CD4-positive, alpha-beta memory T cell (primary cell): Measurements from ENCODE around the gene EGFL7. TPM values are rescaled to one million over a fixed set of nuclear protein-coding genes. Genes with fewer than 3 reads are reported as not detected.

ENCODE experiments used
- CTCF ChIA-PET: fragments of 350-600 bp; sonication (Branson Sonifier 250); formaldehyde crosslinking; loops from one replicate; lab custom pipeline; 2021; ENCODE audit warnings: inconsistent platforms; ENCODE audit not compliant: partially characterized antibody; lab: Charles Lee
- POLR2A ChIA-PET: fragments of 350-600 bp; sonication (Branson Sonifier 250); formaldehyde crosslinking; loops from one replicate; lab custom pipeline; 2021; ENCODE audit not compliant: partially characterized antibody; lab: Charles Lee
- DNase-seq, 5 donors: peaks; one replicate each; pipeline versions ENCODE4 v3.0.0 to v3.0.0-alpha.2; 2020 to 2022; ENCODE audit warnings: mixed read lengths in 1 of 5
- H3K27ac ChIP-seq: one replicate; pipeline ENCODE4 v1.7.0; 2013; ENCODE audit warnings: low read depth, low read length
- H3K27me3 ChIP-seq: 2 replicates; pipeline ENCODE4 v1.7.0; 2013; ENCODE audit warnings: mild to moderate bottlenecking, low read length, moderate library complexity; ENCODE audit not compliant: insufficient read depth
- H3K36me3 ChIP-seq: 2 replicates; pipeline ENCODE4 v1.7.0; 2013; ENCODE audit warnings: mild to moderate bottlenecking, low read length, moderate library complexity; ENCODE audit not compliant: insufficient read depth
- H3K4me1 ChIP-seq: 2 replicates; pipeline ENCODE4 v1.7.0; 2013; ENCODE audit warnings: mild to moderate bottlenecking, low read length, moderate library complexity; ENCODE audit not compliant: insufficient read depth
- H3K4me3 ChIP-seq, 2 donors: one replicate each; pipeline ENCODE4 v1.7.0; 2013; ENCODE audit warnings: low read length in 2 of 2, mild to moderate bottlenecking in 1 of 2
- H3K9me3 ChIP-seq, 2 donors: one replicate each; pipeline ENCODE4 v1.7.0; 2013; ENCODE audit warnings: low read length in 2 of 2, control low read depth in 1 of 2; ENCODE audit not compliant: control insufficient read depth in 1 of 2
- H3K27ac Mint-ChIP-seq, 7 donors: one replicate each; pipeline ENCODE4 v1.8.0; 2020 to 2021; ENCODE audit warnings: mixed read lengths in 7 of 7, mild to moderate bottlenecking in 6 of 7, inconsistent platforms in 3 of 7, moderate library complexity in 3 of 7
- H3K27me3 Mint-ChIP-seq, 2 donors: one replicate each; pipeline ENCODE4 v1.8.0; 2020 to 2021; ENCODE audit warnings: mixed read lengths in 2 of 2
- H3K36me3 Mint-ChIP-seq, 2 donors: one replicate each; pipeline ENCODE4 v1.8.0; 2020 to 2021; ENCODE audit warnings: mixed read lengths in 2 of 2, inconsistent platforms in 1 of 2, mild to moderate bottlenecking in 1 of 2
- H3K4me1 Mint-ChIP-seq, 4 donors: one replicate each; pipeline ENCODE4 v1.8.0; 2020 to 2021; ENCODE audit warnings: mixed read lengths in 4 of 4, mild to moderate bottlenecking in 1 of 4
- H3K4me3 Mint-ChIP-seq, 8 donors: one replicate each; pipeline ENCODE4 v1.8.0; 2020 to 2021; ENCODE audit warnings: mixed read lengths in 8 of 8, mild to moderate bottlenecking in 7 of 8, moderate library complexity in 6 of 8, inconsistent platforms in 3 of 8
- H3K9me3 Mint-ChIP-seq, 8 donors: one replicate each; pipeline ENCODE4 v1.8.0; 2020 to 2021; ENCODE audit warnings: mixed read lengths in 8 of 8, mild to moderate bottlenecking in 5 of 8, inconsistent platforms in 3 of 8, moderate library complexity in 1 of 8
- intact Hi-C: fragments of 100-400 bp; cut with micrococcal nuclease; formaldehyde crosslinking; loops from one replicate; pipeline ENCODE4 v1.15.1; 2023
- polyA plus RNA-seq, 2 donors: library from polyadenylated mRNA; unstranded; fragments of 300-500 nt; fragmentation: Illumina TruSeq; gene quantifications; one replicate each; pipeline ENCODE4 v1.2.3, GENCODE V29; 2021
- total RNA-seq, 2 experiments: library from RNA; stranded (reverse); gene quantifications; one replicate each; pipeline ENCODE4 v1.2.3, GENCODE V29; 2021

The EGFL7 gene
- total and polyA plus RNA-seq, 4 experiments from 2014 or later: 0.64 TPM; not detected in 3

DNA sequence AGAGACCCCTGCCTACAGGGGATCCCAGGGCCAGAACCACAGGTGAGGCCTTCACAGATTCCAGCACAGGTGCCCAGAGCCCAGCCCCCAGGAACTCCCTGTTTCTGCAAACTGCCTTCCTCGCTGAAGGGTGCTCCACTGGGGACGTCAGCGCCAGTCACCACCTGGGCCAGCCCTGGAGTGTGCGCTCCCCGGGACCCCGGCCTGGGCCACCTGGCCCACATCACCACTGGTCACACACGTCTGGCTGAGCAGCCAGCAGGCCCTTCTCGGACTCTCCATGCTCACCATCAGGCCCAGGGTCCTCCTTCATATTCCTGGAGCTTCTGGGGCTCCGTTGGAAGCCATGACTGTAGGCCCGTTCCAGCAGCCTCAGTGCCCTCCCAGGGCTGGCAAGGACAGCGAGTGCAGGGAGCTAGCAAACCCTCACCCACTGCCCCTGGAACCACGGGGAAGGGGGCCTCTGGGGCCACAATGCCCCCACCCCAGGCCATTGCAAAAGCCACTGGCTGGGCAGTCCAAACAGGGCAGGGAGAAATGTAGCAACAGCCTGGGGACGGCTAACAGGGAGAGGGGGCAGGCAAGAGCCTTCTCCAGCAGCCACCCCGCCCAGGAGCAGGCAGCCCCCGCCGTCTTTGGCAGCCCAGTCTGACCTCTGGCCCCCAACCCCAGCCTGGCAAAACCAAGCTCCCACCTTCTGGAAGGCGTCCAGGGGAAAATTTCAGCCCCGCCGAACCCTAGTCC is 23.2 kb downstream of the EGFL7 start:
- Histone ChIP-seq H3K36me3 (no peaks in the 10 kb centered on the region), H3K4me1 (peaks cover 11% of the 10 kb centered on the region), H3K9me3 (no peaks in the 10 kb centered on the region), H3K27ac (no peak overlapping the region), H3K4me3 (peak overlapping the region; percentile 3 to 51), H3K27me3 (no peaks in the 10 kb centered on the region)
- peaks cover 0 to 10% (median 3%) of the 10 kb centered on the region in 4 donors for H3K4me1 Mint-ChIP-seq
- no peaks in the 10 kb centered on the region for H3K36me3 Mint-ChIP-seq
- intact Hi-C loops: no loop called here
- H3K27me3 Mint-ChIP-seq: peaks cover 0 to 2% of the 10 kb centered on the region in 2 donors
- H3K9me3 Mint-ChIP-seq: no peaks in the 10 kb centered on the region
- peak overlapping the region; percentile 69 to 82 (median 76) for H3K4me3 Mint-ChIP-seq
- ChIA-PET POLR2A (interaction anchor here (1.0 to 2.6 kb wide), 4 partner anchors 14 to 202 kb away, joined by 3 to 17 read pairs (median 4); no protein-coding TSS in a partner anchor), CTCF (interaction anchor here (1.0 kb wide), 1 partner anchor 13 kb away, joined by 3 read pairs; no protein-coding TSS in a partner anchor)
- no peak for DNase-seq
- peak overlapping the region in 2 of 7 donors; percentile 29 to 47 for H3K27ac Mint-ChIP-seq

- Histone ChIP-seq H3K9me3 (no peaks in the 10 kb centered on the region), H3K4me1 (peaks cover 11% of the 10 kb centered on the region), H3K4me3 (peak overlapping the region; percentile 3 to 51), H3K36me3 (no peaks in the 10 kb centered on the region), H3K27me3 (no peaks in the 10 kb centered on the region), H3K27ac (no peak overlapping the region)
- peak overlapping the region; percentile 17 to 82 (median 76) for H3K4me3 Mint-ChIP-seq
- peaks cover 0 to 10% (median 3%) of the 10 kb centered on the region in 4 donors for H3K4me1 Mint-ChIP-seq
- H3K36me3 Mint-ChIP-seq: no peaks in the 10 kb centered on the region
- ChIA-PET CTCF (interaction anchor here (1.0 kb wide), 1 partner anchor 13 kb away, joined by 3 read pairs; no protein-coding TSS in a partner anchor), POLR2A (interaction anchor here (1.0 to 2.6 kb wide), 4 partner anchors 15 to 203 kb away, joined by 3 to 17 read pairs (median 4); no protein-coding TSS in a partner anchor)
- peaks cover 0 to 2% of the 10 kb centered on the region in 2 donors for H3K27me3 Mint-ChIP-seq
- intact Hi-C loops: no loop called here
- DNase-seq: no peak
- H3K9me3 Mint-ChIP-seq: no peaks in the 10 kb centered on the region
- peak overlapping the region in 1 of 7 donors; percentile 47 for H3K27ac Mint-ChIP-seq
Observed at GRCh38 chr9:136686534-136686793, 23.7 kb downstream of the EGFL7 start.

DNA sequence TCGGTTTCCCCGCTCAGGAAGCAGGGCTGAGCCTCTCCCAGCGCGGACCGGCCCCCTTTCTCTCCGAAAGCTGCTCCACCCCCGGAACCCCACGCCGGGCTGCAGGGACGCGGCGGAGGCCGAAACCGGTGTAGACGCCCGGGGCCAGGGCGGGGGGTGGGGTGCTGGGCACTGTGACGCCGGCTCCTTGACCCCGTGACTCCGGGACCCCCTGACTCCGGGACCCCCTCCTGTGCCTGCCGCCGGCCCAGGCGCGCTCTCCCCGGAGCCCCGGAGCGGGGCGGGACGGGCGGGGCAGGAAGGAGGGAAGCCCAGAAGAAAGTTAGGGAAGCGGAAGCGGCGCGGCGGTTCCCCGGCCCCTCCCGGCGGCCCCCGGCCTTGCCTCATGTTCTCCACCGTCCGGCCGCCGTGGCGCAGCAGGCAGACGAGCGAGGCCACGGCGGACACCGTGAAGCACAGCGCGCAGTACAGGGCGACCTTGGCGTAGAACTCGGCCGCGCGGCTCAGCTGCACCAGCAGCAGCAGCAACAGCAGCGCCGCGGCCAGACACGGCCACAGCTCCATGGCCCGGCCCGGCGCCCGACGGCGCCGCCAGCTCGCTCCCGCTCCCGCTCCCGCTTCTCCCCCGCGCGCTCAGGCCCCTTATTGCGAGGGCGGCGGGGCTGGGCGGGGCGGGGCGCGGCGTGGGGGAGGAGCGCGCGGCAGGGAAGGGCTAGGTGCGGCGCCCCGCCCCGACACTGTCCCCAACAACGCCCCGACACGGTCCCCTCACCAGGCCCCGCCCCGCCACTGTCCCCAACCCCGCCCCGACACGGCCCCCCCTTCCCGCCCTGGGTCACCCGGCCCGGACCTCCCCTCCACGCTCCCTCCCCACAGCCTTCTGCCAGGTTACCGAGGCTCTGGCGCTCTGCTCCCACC is 24.3 kb downstream of the EGFL7 start, which contains the start of gene AGPAT2:
Gene AGPAT2, minus strand, starts transcription at position 664 of the 918 bp plus-strand sequence. Its CDS starts 100 bp downstream, at position 564.
- peak within 1 kb of the TSS in 2 of 7 donors; percentile 47 to 77 for H3K27ac Mint-ChIP-seq
- no peaks in the 10 kb centered on the region for H3K9me3 ChIP-seq
- H3K4me3 Mint-ChIP-seq: peak within 1 kb of the TSS; percentile 69 to 82 (median 76)
- H3K4me1 Mint-ChIP-seq: peaks cover 0 to 10% (median 3%) of the 10 kb centered on the region in 4 donors
- peak within 1 kb of the TSS; percentile 3 to 51 for H3K4me3 ChIP-seq
- DNase-seq: peak in 4 of 5 donors; percentile 38 to 40 (median 38)
- H3K36me3 Mint-ChIP-seq: no peaks in the 10 kb centered on the region
- H3K27me3 Mint-ChIP-seq: peaks cover 0 to 2% of the 10 kb centered on the region in 2 donors
- intact Hi-C loops: loop anchor here (1.0 kb wide), 1 partner anchor 41 kb away; no protein-coding TSS in a partner anchor
- H3K4me1 ChIP-seq: peaks cover 11% of the 10 kb centered on the region
- H3K27me3 ChIP-seq: no peaks in the 10 kb centered on the region
- H3K9me3 Mint-ChIP-seq: no peaks in the 10 kb centered on the region
- H3K36me3 ChIP-seq: no peaks in the 10 kb centered on the region
- H3K27ac ChIP-seq: peak within 1 kb of the TSS; percentile 22
- ChIA-PET POLR2A (interaction anchor here (1.0 to 2.6 kb wide), 6 partner anchors 15 to 203 kb away, joined by 3 to 17 read pairs (median 4); no protein-coding TSS in a partner anchor), CTCF (no interaction called here)

- CTCF ChIA-PET: no interaction called here
- intact Hi-C loops: loop anchor here (1.0 kb wide), 1 partner anchor 41 kb away; no protein-coding TSS in a partner anchor
- DNase-seq: no peak
Observed at GRCh38 chr9:136687721-136688223, 25.1 kb downstream of the EGFL7 start.

GRCh38 chr9:136688274-136689107 is 25.8 kb downstream of the EGFL7 start:
- H3K36me3 Mint-ChIP-seq: no peaks in the 10 kb centered on the region

More at GRCh38 chr9:136687721-136688223, 25.1 kb downstream of the EGFL7 start:
- peaks cover 11% of the 10 kb centered on the region for H3K4me1 ChIP-seq
- H3K36me3 Mint-ChIP-seq: no peaks in the 10 kb centered on the region
- H3K4me3 Mint-ChIP-seq: peak overlapping the region in 7 of 8 donors; percentile 39 to 59 (median 51)
- POLR2A ChIA-PET: interaction anchor here (0.7 to 2.6 kb wide), 4 partner anchors 15 to 42 kb away, joined by 3 to 17 read pairs (median 4); no protein-coding TSS in a partner anchor
- no peaks in the 10 kb centered on the region for H3K27me3 ChIP-seq
- no peak overlapping the region for H3K4me3 ChIP-seq
- H3K9me3 ChIP-seq: no peaks in the 10 kb centered on the region
- no peaks in the 10 kb centered on the region for H3K36me3 ChIP-seq
- H3K4me1 Mint-ChIP-seq: peaks cover 0 to 10% (median 3%) of the 10 kb centered on the region in 4 donors
- peak overlapping the region in 1 of 7 donors; percentile 77 for H3K27ac Mint-ChIP-seq
- H3K27ac ChIP-seq: no peak overlapping the region
- peaks cover 0 to 2% of the 10 kb centered on the region in 2 donors for H3K27me3 Mint-ChIP-seq
- H3K9me3 Mint-ChIP-seq: no peaks in the 10 kb centered on the region

GRCh38 chr9:136689108-136689460 is 26.4 kb downstream of the EGFL7 start:
- no peak overlapping the region for H3K27ac ChIP-seq
- POLR2A ChIA-PET: interaction anchor here (0.6 kb wide), 1 partner anchor 150 kb away, joined by 4 read pairs; no protein-coding TSS in a partner anchor
- Mint-ChIP-seq H3K4me3 (peak overlapping the region in 5 of 8 donors; percentile 57 to 80 (median 69)), H3K27me3 (peaks cover 0 to 6% of the 10 kb centered on the region in 2 donors), H3K9me3 (no peaks in the 10 kb centered on the region), H3K36me3 (no peaks in the 10 kb centered on the region), H3K4me1 (peaks cover 0 to 10% (median under 1%) of the 10 kb centered on the region in 4 donors), H3K27ac (peak overlapping the region in 1 of 7 donors; percentile 75)
- intact Hi-C loops: no loop called here
- H3K9me3 ChIP-seq: no peaks in the 10 kb centered on the region
- no peak overlapping the region for H3K4me3 ChIP-seq
- H3K4me1 ChIP-seq: peaks cover 11% of the 10 kb centered on the region
- CTCF ChIA-PET: no interaction called here
- no peak for DNase-seq
- H3K36me3 ChIP-seq: no peaks in the 10 kb centered on the region
- H3K27me3 ChIP-seq: no peaks in the 10 kb centered on the region

More at GRCh38 chr9:136688274-136689107, 25.8 kb downstream of the EGFL7 start:
- no peaks in the 10 kb centered on the region for H3K9me3 Mint-ChIP-seq
- no peak overlapping the region for H3K27ac ChIP-seq
- H3K36me3 ChIP-seq: no peaks in the 10 kb centered on the region
- CTCF ChIA-PET: no interaction called here
- no peak for DNase-seq
- H3K27ac Mint-ChIP-seq: no peak overlapping the region
- POLR2A ChIA-PET: interaction anchor here (0.7 to 1.1 kb wide), 2 partner anchors 40 to 41 kb away, joined by 4 to 5 read pairs; no protein-coding TSS in a partner anchor
- no peaks in the 10 kb centered on the region for H3K27me3 ChIP-seq
- H3K27me3 Mint-ChIP-seq: peaks cover 0 to 6% of the 10 kb centered on the region in 2 donors
- peaks cover 11% of the 10 kb centered on the region for H3K4me1 ChIP-seq
- intact Hi-C loops: no loop called here
- H3K4me3 Mint-ChIP-seq: peak overlapping the region; percentile 44 to 80 (median 61)
- peaks cover 0 to 10% (median 3%) of the 10 kb centered on the region in 4 donors for H3K4me1 Mint-ChIP-seq
- no peaks in the 10 kb centered on the region for H3K9me3 ChIP-seq
- no peak overlapping the region for H3K4me3 ChIP-seq
